WTC11 (cell line): ENCODE data around the gene CYP4F2. TPM values are rescaled to one million over a fixed set of nuclear protein-coding genes. Genes with fewer than 3 reads are reported as not detected.
"Not testable (repeated sequence)": the region's sequence is repeated elsewhere in the genome, so short reads cannot be mapped to it uniquely, and the experiment has no call there.

Source experiments
- ATAC-seq: fragments of 200-7000 bp; cut with Tn5 transposase; 2 replicates; pipeline ENCODE4 v1.10.0; 2021; ENCODE audit warnings: mild to moderate bottlenecking, moderate library complexity
- CTCF ChIA-PET: fragments of 300-600 bp; sonication (Branson Sonifier 250); formaldehyde crosslinking; loops from one replicate; lab custom pipeline; 2021; ENCODE audit warnings: antibody characterized with exemption; lab: Charles Lee
- POLR2A ChIA-PET: fragments of 350-600 bp; sonication (Branson Sonifier 250); formaldehyde crosslinking; loops from one replicate; lab custom pipeline; 2021; ENCODE audit warnings: antibody characterized with exemption; lab: Charles Lee
- DNase-seq: peaks from one replicate; pipeline ENCODE4 v3.0.0; 2021; ENCODE audit warnings: low spot score
- H3K27ac Mint-ChIP-seq: 2 replicates; pipeline ENCODE4 v1.8.0; 2021; ENCODE audit warnings: mixed read lengths
- H3K27me3 Mint-ChIP-seq: 2 replicates; pipeline ENCODE4 v1.8.0; 2021; ENCODE audit warnings: low read depth, mild to moderate bottlenecking, moderate library complexity, mixed read lengths
- H3K36me3 Mint-ChIP-seq: 2 replicates; pipeline ENCODE4 v1.8.0; 2021; ENCODE audit warnings: mixed read lengths
- H3K4me1 Mint-ChIP-seq: 2 replicates; pipeline ENCODE4 v1.8.0; 2022; ENCODE audit warnings: mixed read lengths
- H3K4me3 Mint-ChIP-seq: 2 replicates; pipeline ENCODE4 v1.8.0; 2021; ENCODE audit warnings: mild to moderate bottlenecking, moderate library complexity, mixed read lengths
- H3K9me3 Mint-ChIP-seq: 2 replicates; pipeline ENCODE4 v1.8.0; 2021; ENCODE audit warnings: mixed read lengths
- ARID4B ChIP-seq: sonication (generic); formaldehyde crosslinking; IDR thresholded peaks from 2 replicates; pipeline ENCODE4 v1.8.0; 2023; ENCODE audit warnings: missing genetic modification reagents, mild to moderate bottlenecking, borderline replicate concordance
- ATF2 ChIP-seq: sonication (generic); formaldehyde crosslinking; IDR thresholded peaks from 2 replicates; pipeline ENCODE4 v1.8.1; 2022; ENCODE audit warnings: low read depth, missing genetic modification reagents, borderline replicate concordance
- ATF3 ChIP-seq: sonication (generic); formaldehyde crosslinking; conservative IDR thresholded peaks from 2 replicates; pipeline ENCODE4 v1.8.1; 2022; ENCODE audit warnings: mild to moderate bottlenecking, missing genetic modification reagents
- CBFB ChIP-seq: sonication (generic); formaldehyde crosslinking; IDR thresholded peaks from 2 replicates; pipeline ENCODE4 v1.8.1; 2022; ENCODE audit warnings: mild to moderate bottlenecking, low read depth, missing genetic modification reagents
- ELF4 ChIP-seq: sonication (generic); formaldehyde crosslinking; IDR thresholded peaks from 2 replicates; pipeline ENCODE4 v1.8.1; 2022; ENCODE audit warnings: low read depth, mild to moderate bottlenecking, moderate library complexity, missing genetic modification reagents
- FOXP1 ChIP-seq: sonication (generic); formaldehyde crosslinking; IDR thresholded peaks from 2 replicates; pipeline ENCODE4 v1.8.0; 2022; ENCODE audit warnings: missing genetic modification reagents, mild to moderate bottlenecking, moderate library complexity, borderline replicate concordance
- FOXP4 ChIP-seq: sonication (generic); formaldehyde crosslinking; IDR thresholded peaks from 2 replicates; pipeline ENCODE4 v1.8.0; 2022; ENCODE audit warnings: mild to moderate bottlenecking, missing genetic modification reagents
- HMGA2 ChIP-seq: fragments of 250-450 bp; sonication (Bioruptor Pico); IDR thresholded peaks from 2 replicates; pipeline ENCODE4 v1.4.0; 2021; ENCODE audit warnings: mild to moderate bottlenecking, moderate library complexity
- JUN ChIP-seq: sonication (generic); formaldehyde crosslinking; IDR thresholded peaks from 2 replicates; pipeline ENCODE4 v1.8.0; 2023; ENCODE audit warnings: mild to moderate bottlenecking, missing genetic modification reagents
- NFATC4 ChIP-seq: fragments of 250-450 bp; sonication (Bioruptor Pico); IDR thresholded peaks from 2 replicates; pipeline ENCODE4 v1.9.0; 2021; ENCODE audit warnings: mild to moderate bottlenecking
- TCF7 ChIP-seq: sonication (generic); formaldehyde crosslinking; IDR thresholded peaks from 2 replicates; pipeline ENCODE4 v1.8.0; 2022; ENCODE audit warnings: mild to moderate bottlenecking, low read depth, missing genetic modification reagents, moderate library complexity
- USF1 ChIP-seq: sonication (generic); formaldehyde crosslinking; IDR thresholded peaks from 2 replicates; pipeline ENCODE4 v1.8.0; 2022; ENCODE audit warnings: mild to moderate bottlenecking, missing genetic modification reagents
- ZNF138 ChIP-seq: sonication (generic); formaldehyde crosslinking; conservative IDR thresholded peaks from 2 replicates; pipeline ENCODE4 v1.8.1; 2022; ENCODE audit warnings: mild to moderate bottlenecking, moderate library complexity, missing genetic modification reagents
- ZNF232 ChIP-seq: sonication (generic); formaldehyde crosslinking; IDR thresholded peaks from 2 replicates; pipeline ENCODE4 v1.8.0; 2022; ENCODE audit warnings: mild to moderate bottlenecking, missing genetic modification reagents
- ZNF423 ChIP-seq: fragments of 250-450 bp; sonication (Bioruptor Pico); IDR thresholded peaks from 2 replicates; pipeline ENCODE4 v2.1.2; 2022; ENCODE audit warnings: mild to moderate bottlenecking, moderate library complexity
- total RNA-seq: library from RNA; stranded (reverse); gene quantifications from 3 replicates; pipeline ENCODE4 v1.2.3, GENCODE V29; 2021

Gene CYP4F2
- total RNA-seq, 1 experiment from 2014 or later, result 0.24 TPM

GRCh38 chr19:15899561-15899960 lies 1.7 kb upstream of the CYP4F2 start:
- Mint-ChIP-seq H3K27me3 (peaks cover 25% of the 10 kb centered on the region), H3K9me3 (peaks cover 70% of the 10 kb centered on the region), H3K36me3 (peaks cover 37% of the 10 kb centered on the region), H3K4me3 (0 out of 2 replicates have a peak overlapping the region, but pooled peaks have one; percentile 43)
- H3K4me1 Mint-ChIP-seq, ATAC-seq, POLR2A ChIA-PET, H3K27ac Mint-ChIP-seq, CTCF ChIA-PET, DNase-seq: not testable (repeated sequence)

GRCh38 chr19:15897026-15897737 lies 692 bp downstream of the CYP4F2 start:
- ChIA-PET CTCF (interaction anchor here (1.1 kb wide), 1 partner anchor 165 kb away, joined by 3 read pairs; no protein-coding TSS in a partner anchor), POLR2A (no interaction called here)
- H3K9me3 Mint-ChIP-seq, result peaks cover 64% of the 10 kb centered on the region
- no peak overlapping the region for H3K27ac Mint-ChIP-seq
- peaks cover 21% of the 10 kb centered on the region for H3K36me3 Mint-ChIP-seq
- H3K4me1 Mint-ChIP-seq, result no peaks in the 10 kb centered on the region; the same call in 1 of the 2 replicates
- DNase-seq, result no peak
- H3K27me3 Mint-ChIP-seq, result peaks cover 15% of the 10 kb centered on the region
- TF ChIP-seq JUN (CRISPR knock-in tag), result no peak
- no peak for TF ChIP-seq FOXP4 (CRISPR knock-in tag)
- TF ChIP-seq ARID4B (CRISPR knock-in tag), result no peak
- no peak for TF ChIP-seq ZNF423 (CRISPR knock-in tag)
- TF ChIP-seq NFATC4, result no peak
- no peak for TF ChIP-seq CBFB
- TF ChIP-seq ELF4, result no peak
- no peak for TF ChIP-seq FOXP1 (CRISPR knock-in tag)
- TF ChIP-seq ZNF232 (CRISPR knock-in tag), result no peak
- no peak for TF ChIP-seq ATF2 (CRISPR knock-in tag)
- TF ChIP-seq HMGA2 (CRISPR knock-in tag), result no peak
- no peak for TF ChIP-seq TCF7 (CRISPR knock-in tag)
- TF ChIP-seq ATF3 (CRISPR knock-in tag), result no peak
- no peak for TF ChIP-seq ZNF138 (CRISPR knock-in tag)
- no peak for TF ChIP-seq USF1
- ATAC-seq, result no peak
- H3K4me3 Mint-ChIP-seq, result no peak overlapping the region
